Spleen (tissue), 11 donors: ENCODE results near the gene INTS3. TPM values are rescaled to one million over a fixed set of nuclear protein-coding genes. Genes with fewer than 3 reads are reported as not detected.

ENCODE experiments used
- DNase-seq: peaks from one replicate; pipeline ENCODE4 v3.0.0-alpha.2; 2020
- H3K27ac ChIP-seq, 8 donors: fragments of 200-600 bp; sonication (generic) in 7 of 8; 1 replicate in 4 of 8; 2 replicates in 4 of 8; pipeline versions ENCODE4 v1.5.0 to v1.8.0; 2016 to 2021; ENCODE audit warnings: inconsistent platforms in 4 of 8, mild to moderate bottlenecking in 4 of 8, moderate library complexity in 1 of 8
- H3K27me3 ChIP-seq, 7 donors: fragments of 200-600 bp; sonication (generic) in 6 of 7; replicated peaks in 1 of 7; 1 replicate in 4 of 7; 2 replicates in 3 of 7; pipeline versions ENCODE4 v1.5.0 to v1.8.0; 2016 to 2021; ENCODE audit warnings: inconsistent platforms in 3 of 7, mild to moderate bottlenecking in 1 of 7
- H3K36me3 ChIP-seq, 6 donors: fragments of 200-600 bp; sonication (generic) in 5 of 6; 1 replicate in 4 of 6; 2 replicates in 2 of 6; pipeline versions ENCODE4 v1.5.0 to v1.8.0; 2016 to 2021; ENCODE audit warnings: inconsistent platforms in 2 of 6
- H3K4me1 ChIP-seq, 6 donors: fragments of 200-600 bp; sonication (generic) in 5 of 6; 1 replicate in 3 of 6; 2 replicates in 3 of 6; pipeline versions ENCODE4 v1.5.0 to v1.8.0; 2016 to 2021; ENCODE audit warnings: inconsistent platforms in 3 of 6
- H3K4me3 ChIP-seq, 8 donors: fragments of 200-600 bp; sonication (generic) in 7 of 8; 1 replicate in 4 of 8; 2 replicates in 4 of 8; pipeline versions ENCODE4 v1.5.0 to v1.8.0; 2016 to 2021; ENCODE audit warnings: inconsistent platforms in 4 of 8, mild to moderate bottlenecking in 4 of 8, moderate library complexity in 2 of 8
- H3K9me3 ChIP-seq, 8 donors: fragments of 200-600 bp; sonication (generic) in 7 of 8; 1 replicate in 4 of 8; 2 replicates in 4 of 8; pipeline versions ENCODE4 v1.5.0 to v1.8.0; 2016 to 2021; ENCODE audit warnings: inconsistent platforms in 4 of 8
- POLR2A ChIP-seq, 3 donors: fragments of 450-650 bp; IDR thresholded peaks; one replicate each; pipeline ENCODE4 v1.5.1; 2017; ENCODE audit warnings: antibody characterized with exemption in 3 of 3, mild to moderate bottlenecking in 1 of 3
- POLR2AphosphoS5 ChIP-seq, 3 donors: sonication (generic); formaldehyde crosslinking; IDR thresholded peaks; one replicate each; pipeline ENCODE4 v1.5.1; 2017; ENCODE audit warnings: antibody characterized with exemption in 3 of 3
- WGBS, 5 donors: extraction: QIAGEN DNeasy Blood & Tissue Kit in 3 of 5; methylation state at CpG; one replicate each; pipeline versions ENCODE4 v1.1.5 to v1.1.7; 2013 to 2018; 5-methylcytosine and 5-hydroxymethylcytosine counted together
- intact Hi-C: fragments of 100-400 bp; cut with DNase I; formaldehyde crosslinking; loops from one replicate; pipeline ENCODE4 v1.15.0; 2023; ENCODE audit warnings: low total_unique reads
- polyA plus RNA-seq, 3 donors: library from polyadenylated mRNA; stranded (reverse); fragments of 200-250 nt; gene quantifications; one replicate each; pipeline ENCODE4 v1.2.1, GENCODE V29; 2013
- total RNA-seq, 7 donors: library from RNA; depleted of rRNA in 3 of 7; stranded (reverse); fragments of >200 nt in 3 of 7; fragmentation: NEBNext Ultra II Directional in 4 of 7; extraction: Animal tissue kit (Norgen Biotek cat#: 25700) in 4 of 7; gene quantifications; one replicate each; pipeline versions ENCODE4 v1.1.0 to v1.2.1, GENCODE V29; 2016 to 2021
- TF ChIP-seq, protein P1 (sequence below), 11 experiments: fragments of 200-600 bp in 7 of 11; fragments of 450-650 bp in 4 of 11; sonication (generic) in 4 of 11; IDR thresholded peaks in 8 of 11; conservative IDR thresholded peaks in 3 of 11; 1 replicate in 7 of 11; 2 replicates in 4 of 11; pipeline versions ENCODE4 v1.4.0 to v1.8.0; 2016 to 2021; ENCODE audit warnings: antibody characterized with exemption in 11 of 11, inconsistent platforms in 4 of 11, mild to moderate bottlenecking in 1 of 11
- donor health status: healthy with polysubstance abuse.
- donor health status: DM: no; HTN: no; CAD: no; lungs with moderate emphysema.
- donor health status: DM: no; HTN: no; CAD: no.
- donor health status: Bipolar disorder and iron deficiency.
- donor health status: healthy.
- donor health status: DM: no; HTN: no; CAD: no.
- donor health status: DM: yes; HTN: yes; CAD: no.

The INTS3 gene
- total and polyA plus RNA-seq, 10 donors: 24.7 to 66.2 (median 47.9) TPM

DNA sequence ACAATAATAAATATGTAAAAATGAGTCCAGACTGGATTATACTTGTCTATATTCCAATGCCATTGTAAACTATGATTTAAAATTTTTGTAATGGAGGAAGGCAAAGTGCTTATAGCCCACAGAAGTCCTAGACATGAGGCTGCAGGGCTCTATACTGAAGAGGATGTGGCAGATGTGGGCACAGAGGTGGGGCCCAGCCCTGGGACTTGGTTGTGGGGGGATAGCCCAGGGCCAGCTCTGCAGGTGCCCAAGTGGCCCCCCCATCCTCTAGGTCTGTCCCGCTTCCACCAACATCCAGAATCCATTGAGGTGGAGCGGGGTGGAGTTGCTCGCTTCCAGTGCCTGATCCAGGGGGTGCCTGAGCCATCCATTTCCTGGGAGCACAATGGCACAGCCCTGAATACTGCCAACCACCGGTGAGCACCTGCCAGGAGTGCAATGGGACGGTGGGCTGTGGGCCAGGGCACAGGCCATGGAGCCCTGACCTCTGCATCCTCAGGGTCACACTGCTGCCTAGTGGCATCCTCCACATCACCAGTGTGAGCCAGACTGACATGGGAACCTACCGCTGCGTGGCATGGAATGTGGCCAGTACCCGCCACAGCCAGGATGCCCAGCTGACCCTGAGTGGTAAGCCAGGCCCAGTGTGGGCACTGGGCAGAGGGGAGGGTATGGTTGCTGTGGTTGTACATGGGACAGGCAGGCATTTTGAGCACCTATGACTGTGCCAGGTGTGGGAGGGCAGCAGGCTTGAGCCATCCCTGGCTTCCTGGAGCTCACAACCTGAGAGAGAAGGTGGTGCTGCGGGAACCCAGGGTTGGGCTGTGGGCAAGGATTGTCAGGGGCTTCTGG is 68.3 kb downstream of the INTS3 start:
- WGBS, 5 donors: 69 to 87% (median 83%) methylated on average over 8 to 9 of the region's 9 CpGs
- H3K4me3 ChIP-seq: no peak overlapping the region
- DNase-seq: no peak
- intact Hi-C loops: loop anchor here (5.0 kb wide), 1 partner anchor 186 kb away; no protein-coding TSS in a partner anchor
- no peaks in the 10 kb centered on the region for H3K27me3 ChIP-seq
- H3K27ac ChIP-seq: no peak overlapping the region
- TF ChIP-seq, protein P1, sequence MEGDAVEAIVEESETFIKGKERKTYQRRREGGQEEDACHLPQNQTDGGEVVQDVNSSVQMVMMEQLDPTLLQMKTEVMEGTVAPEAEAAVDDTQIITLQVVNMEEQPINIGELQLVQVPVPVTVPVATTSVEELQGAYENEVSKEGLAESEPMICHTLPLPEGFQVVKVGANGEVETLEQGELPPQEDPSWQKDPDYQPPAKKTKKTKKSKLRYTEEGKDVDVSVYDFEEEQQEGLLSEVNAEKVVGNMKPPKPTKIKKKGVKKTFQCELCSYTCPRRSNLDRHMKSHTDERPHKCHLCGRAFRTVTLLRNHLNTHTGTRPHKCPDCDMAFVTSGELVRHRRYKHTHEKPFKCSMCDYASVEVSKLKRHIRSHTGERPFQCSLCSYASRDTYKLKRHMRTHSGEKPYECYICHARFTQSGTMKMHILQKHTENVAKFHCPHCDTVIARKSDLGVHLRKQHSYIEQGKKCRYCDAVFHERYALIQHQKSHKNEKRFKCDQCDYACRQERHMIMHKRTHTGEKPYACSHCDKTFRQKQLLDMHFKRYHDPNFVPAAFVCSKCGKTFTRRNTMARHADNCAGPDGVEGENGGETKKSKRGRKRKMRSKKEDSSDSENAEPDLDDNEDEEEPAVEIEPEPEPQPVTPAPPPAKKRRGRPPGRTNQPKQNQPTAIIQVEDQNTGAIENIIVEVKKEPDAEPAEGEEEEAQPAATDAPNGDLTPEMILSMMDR (IDR thresholded peaks at IDR 0.05 in 8 of 11, conservative IDR thresholded peaks at IDR 0.05 in 3 of 11): no peak
- peak in 2 of 3 donors; percentile 19 to 55 for TF ChIP-seq POLR2AphosphoS5 (IDR thresholded peaks at IDR 0.05)
- H3K9me3 ChIP-seq: no peaks in the 10 kb centered on the region
- H3K36me3 ChIP-seq: peaks cover 0 to 10% (median 0%) of the 10 kb centered on the region in 6 donors
- peaks cover 9 to 45% (median 21%) of the 10 kb centered on the region in 6 donors for H3K4me1 ChIP-seq

- H3K4me1 ChIP-seq: peaks cover under 1 to 36% (median 12%) of the 10 kb centered on the region in 6 donors
- intact Hi-C loops: loop anchor here (5.0 kb wide), 1 partner anchor 185 kb away; no protein-coding TSS in a partner anchor
- no peak overlapping the region for H3K4me3 ChIP-seq
- WGBS, 5 donors: 57 to 64% (median 62%) methylated on average over 23 to 26 of the region's 26 CpGs
- H3K9me3 ChIP-seq: no peaks in the 10 kb centered on the region
- H3K27ac ChIP-seq: no peak overlapping the region
- TF ChIP-seq, protein P1 (IDR thresholded peaks at IDR 0.05 in 8 of 11, conservative IDR thresholded peaks at IDR 0.05 in 3 of 11): peak; percentile 84 to 97 (median 92)
- TF ChIP-seq POLR2AphosphoS5 (IDR thresholded peaks at IDR 0.05) (peak in 2 of 3 donors; percentile 11 to 37), POLR2A (IDR thresholded peaks at IDR 0.05) (no peak)
- H3K27me3 ChIP-seq: no peaks in the 10 kb centered on the region
- DNase-seq: peak; percentile 88
- peaks cover 0 to 19% (median 0%) of the 10 kb centered on the region in 6 donors for H3K36me3 ChIP-seq
Measured at GRCh38 chr1:153796786-153797659, 69.2 kb downstream of the INTS3 start.

DNA sequence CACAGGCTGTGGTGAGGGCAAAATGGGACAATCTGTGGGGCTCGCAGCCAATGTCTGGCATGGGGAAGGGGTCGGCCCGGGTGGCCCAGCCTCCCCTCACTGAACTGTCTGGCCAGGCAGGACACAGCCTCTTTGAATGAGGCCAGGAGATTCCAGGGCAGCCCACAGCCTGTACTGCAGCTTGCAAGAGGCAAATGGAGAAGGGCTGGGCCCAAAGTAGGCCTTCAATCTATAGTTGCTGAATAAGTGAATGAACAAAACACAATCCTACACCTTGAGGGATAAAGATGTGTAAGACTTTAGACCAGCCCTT is 70.6 kb downstream of the INTS3 start:
- Histone ChIP-seq H3K27ac (no peak overlapping the region), H3K9me3 (no peaks in the 10 kb centered on the region), H3K36me3 (peaks cover 0 to 26% (median 2%) of the 10 kb centered on the region in 6 donors), H3K4me3 (no peak overlapping the region), H3K27me3 (no peaks in the 10 kb centered on the region), H3K4me1 (peaks cover 3 to 34% (median 13%) of the 10 kb centered on the region in 6 donors)
- intact Hi-C loops: loop anchor here (5.0 kb wide), 1 partner anchor 184 kb away; no protein-coding TSS in a partner anchor
- no peak for DNase-seq
- peak in 1 of 3 donors; percentile 18 for TF ChIP-seq POLR2AphosphoS5 (IDR thresholded peaks at IDR 0.05)
- TF ChIP-seq, protein P1 (IDR thresholded peaks at IDR 0.05 in 8 of 11, conservative IDR thresholded peaks at IDR 0.05 in 3 of 11): no peak
- 88 to 95% (median 90%) methylated on average over 3 of the region's 3 CpGs; no CpG with 5 or more reads in 1 of the 5 donors for WGBS, 5 donors
